Medulla oblongata (tissue), 1 donor: ENCODE data around the gene ARMCX6.
"Not testable (repeated sequence)": the region's sequence is repeated elsewhere in the genome, so short reads cannot be mapped to it uniquely, and the experiment has no call there.

Experiments used
- DNase-seq: peaks from one replicate; pipeline ENCODE4 v3.0.0-alpha.2; 2015; ENCODE audit errors: extremely low spot score

ARMCX6 gene

GRCh38 chrX:101617211-101618191, at the start of gene ARMCX6:
Gene ARMCX6, minus strand, starts transcription at chrX:101618000. Its CDS starts 1,380 bp downstream, at chrX:101616620.
- DNase-seq, result peak; percentile 87

- DNase-seq, result peak; percentile 71
Measured at GRCh38 chrX:101659601-101660063, 41.8 kb upstream of the ARMCX6 start, which contains the start of gene ARMCX2. Gene ARMCX2, minus strand, starts transcription at chrX:101659850. Its CDS starts 2,262 bp downstream, at chrX:101657588.

- peak; percentile 66 for DNase-seq
Measured at GRCh38 chrX:101658661-101659491, 41.1 kb upstream of the ARMCX6 start.

GRCh38 chrX:101657495-101657894, 39.7 kb upstream of the ARMCX6 start:
- DNase-seq, result no peak

GRCh38 chrX:101656817-101657216, 39.0 kb upstream of the ARMCX6 start:
- no peak for DNase-seq

GRCh38 chrX:101655534-101655933, 37.7 kb upstream of the ARMCX6 start:
- DNase-seq, result peak; percentile 3

GRCh38 chrX:101647716-101648115, 29.9 kb upstream of the ARMCX6 start:
- not testable (repeated sequence) for DNase-seq

GRCh38 chrX:101642093-101642492, 24.3 kb upstream of the ARMCX6 start:
- DNase-seq, result no peak

- DNase-seq, result no peak
Measured at GRCh38 chrX:101639583-101639982, 21.8 kb upstream of the ARMCX6 start.

- DNase-seq, result no peak
Measured at GRCh38 chrX:101619364-101619763, 1.6 kb upstream of the ARMCX6 start.

- DNase-seq, result no peak
Measured at GRCh38 chrX:101605728-101606127, 12.1 kb downstream of the ARMCX6 start.

GRCh38 chrX:101605146-101605545, 12.7 kb downstream of the ARMCX6 start:
- no peak for DNase-seq

- no peak for DNase-seq
Measured at GRCh38 chrX:101602077-101602476, 15.7 kb downstream of the ARMCX6 start.

GRCh38 chrX:101599592-101599991, 18.2 kb downstream of the ARMCX6 start:
- not testable (repeated sequence) for DNase-seq

GRCh38 chrX:101595739-101596419, 21.9 kb downstream of the ARMCX6 start:
- DNase-seq, result peak; percentile 78
